ENCODE results near the gene INSIG1.
A peak's percentile ranks its signal among the peaks of the same experiment; 100 is the strongest.

Gene INSIG1

DNA sequence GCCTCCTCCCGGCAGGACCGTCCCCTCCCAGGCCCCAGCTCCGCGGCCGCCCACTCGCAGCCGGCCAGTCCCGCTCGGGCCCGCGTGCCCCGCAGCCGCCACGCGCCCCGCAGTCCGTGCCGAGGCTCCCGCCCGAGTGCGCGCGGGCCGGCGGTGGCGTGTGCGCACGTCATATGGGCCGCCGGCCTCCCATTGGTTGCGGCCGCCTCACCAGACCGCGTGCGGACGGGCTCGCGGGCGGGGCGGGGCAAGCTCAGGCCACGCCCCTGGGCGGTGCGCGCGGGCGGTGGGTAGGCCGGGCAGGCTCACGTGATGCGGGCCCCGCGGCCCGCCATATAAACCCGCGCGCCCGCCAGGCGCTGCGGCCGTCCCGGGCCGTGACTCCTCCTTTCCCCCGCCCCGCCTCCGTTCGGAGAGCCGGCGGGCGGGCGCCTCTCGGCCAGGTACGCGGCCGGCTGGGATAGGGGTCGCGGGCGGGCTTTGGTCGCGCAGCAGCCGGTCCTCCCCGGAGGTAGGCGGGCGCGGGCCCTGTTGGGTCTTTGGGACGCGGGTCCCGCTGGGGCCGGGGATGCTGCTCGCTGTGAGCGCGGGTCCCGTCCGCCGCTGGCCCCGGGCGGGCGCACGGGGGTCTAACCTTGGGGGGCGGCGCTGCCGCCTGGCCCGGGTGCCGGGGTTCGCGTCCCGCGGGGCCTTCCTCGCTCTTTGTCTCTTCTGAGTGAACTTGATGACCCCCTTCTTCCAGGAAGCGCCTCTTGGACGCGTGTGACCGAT lies at the start of gene INSIG1:
Gene INSIG1, plus strand, starts transcription at position 362 of the 771 bp plus-strand sequence. Its CDS starts 408 bp downstream, at position 770.
- DNase-seq, result peak; percentile 87

DNA sequence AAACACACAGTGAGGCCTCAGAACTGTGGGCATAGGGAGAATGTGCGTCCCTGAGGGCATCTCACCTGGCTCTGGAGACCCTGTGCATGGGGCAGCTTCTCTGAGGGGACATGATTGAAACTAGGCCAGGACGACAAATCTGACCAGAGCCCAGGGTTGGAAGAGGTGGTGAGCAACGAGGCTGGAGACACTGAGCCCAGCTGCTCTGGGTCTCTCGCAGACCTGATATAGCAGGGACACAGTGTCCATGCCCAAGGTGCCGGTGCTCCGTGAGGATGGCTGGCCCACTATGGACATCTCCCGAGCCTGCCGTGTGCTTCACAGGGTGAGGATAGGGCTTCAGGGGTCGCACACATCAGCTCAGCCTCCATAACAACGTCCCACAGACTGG lies 49.3 kb upstream of the INSIG1 start:
- DNase-seq, result no peak

DNA sequence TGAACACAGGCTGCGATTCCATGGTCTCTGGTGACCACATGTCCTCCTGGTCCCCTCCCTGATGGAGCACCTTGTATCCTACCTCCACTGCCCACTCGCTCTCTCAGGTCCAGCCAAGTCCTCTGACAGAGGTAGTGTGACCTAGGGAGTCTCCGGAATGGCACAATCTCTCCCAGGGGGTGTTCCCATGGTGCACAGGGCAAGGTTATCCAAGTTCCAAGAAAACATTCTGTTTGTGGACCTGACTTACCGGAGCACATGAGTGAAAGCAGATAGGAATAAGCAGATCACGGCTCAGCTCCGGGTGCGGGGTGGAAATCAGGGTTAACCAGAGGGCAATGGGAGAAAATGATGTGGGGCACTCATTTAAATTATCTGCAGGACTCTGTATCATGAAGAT lies 45.8 kb upstream of the INSIG1 start:
- DNase-seq, result no peak

DNA sequence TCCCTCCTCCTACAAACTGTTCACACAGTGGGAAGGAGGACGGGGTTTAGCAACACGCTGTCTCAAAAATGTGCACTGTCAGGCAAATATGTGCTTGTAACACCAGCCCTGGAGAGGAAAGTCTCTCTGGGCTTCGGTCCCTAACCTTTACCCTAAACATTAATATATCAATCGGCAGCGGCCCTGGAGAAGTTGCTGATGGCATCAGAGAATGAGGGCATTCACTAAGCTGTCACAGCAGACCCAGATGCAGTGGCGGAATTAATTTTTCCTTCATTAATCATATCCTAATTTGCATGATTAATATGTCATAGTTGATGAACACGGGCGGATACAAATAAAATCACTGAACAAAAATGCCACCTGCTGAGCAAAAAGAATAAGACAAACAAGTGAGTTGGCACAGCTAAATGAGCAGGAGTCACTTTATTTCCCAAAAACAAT lies 45.2 kb upstream of the INSIG1 start:
- no peak for DNase-seq

DNA sequence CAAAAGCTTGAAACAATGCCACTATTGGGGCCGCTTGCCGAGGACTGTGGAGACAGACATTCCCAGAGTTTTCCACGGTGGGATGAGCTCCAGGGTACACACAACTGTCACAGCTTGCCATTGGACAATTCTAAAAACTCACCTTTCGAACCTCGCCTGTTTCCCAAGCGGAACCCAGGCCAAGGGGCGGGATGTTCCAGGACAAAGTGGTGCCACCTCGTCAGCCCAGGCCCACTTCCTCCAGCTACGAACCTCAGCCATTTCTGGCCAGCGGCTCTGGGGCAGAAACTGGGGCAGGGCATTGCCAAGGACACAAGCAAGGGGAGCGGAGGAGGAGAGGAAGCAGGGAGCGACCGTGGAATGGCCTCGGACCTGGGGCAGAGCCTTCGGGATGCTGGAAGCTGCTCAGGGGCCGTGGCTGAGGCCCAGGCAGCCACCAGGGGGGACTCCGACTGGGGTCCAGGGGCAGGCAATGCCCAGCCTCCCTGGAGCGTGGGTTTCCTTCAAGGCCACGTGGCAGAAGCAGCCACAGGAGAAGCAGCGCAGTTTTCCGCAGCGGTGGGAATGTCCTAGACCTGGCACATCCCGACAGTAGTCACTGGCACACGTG lies 44.7 kb upstream of the INSIG1 start:
- DNase-seq, result no peak

DNA sequence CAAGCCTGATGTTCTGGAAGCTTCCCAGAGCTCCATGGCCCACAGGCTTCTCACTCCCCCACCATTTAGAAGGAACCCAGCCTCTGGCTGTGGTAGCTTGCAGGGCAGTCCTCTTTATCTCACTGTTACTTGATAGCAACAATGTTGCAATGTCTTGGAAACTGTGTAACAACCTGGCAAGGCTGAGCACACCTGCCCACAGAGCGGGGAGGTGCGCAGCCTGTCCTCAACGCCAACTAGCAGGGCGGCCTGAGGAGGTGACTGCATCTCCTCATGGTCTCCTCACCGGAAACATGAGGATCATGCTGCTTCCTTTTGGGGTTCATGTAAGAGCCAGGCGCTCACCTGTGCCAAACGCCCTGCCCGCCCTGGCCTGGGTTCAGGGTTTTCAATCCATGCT lies 43.7 kb upstream of the INSIG1 start:
- DNase-seq, result no peak

DNA sequence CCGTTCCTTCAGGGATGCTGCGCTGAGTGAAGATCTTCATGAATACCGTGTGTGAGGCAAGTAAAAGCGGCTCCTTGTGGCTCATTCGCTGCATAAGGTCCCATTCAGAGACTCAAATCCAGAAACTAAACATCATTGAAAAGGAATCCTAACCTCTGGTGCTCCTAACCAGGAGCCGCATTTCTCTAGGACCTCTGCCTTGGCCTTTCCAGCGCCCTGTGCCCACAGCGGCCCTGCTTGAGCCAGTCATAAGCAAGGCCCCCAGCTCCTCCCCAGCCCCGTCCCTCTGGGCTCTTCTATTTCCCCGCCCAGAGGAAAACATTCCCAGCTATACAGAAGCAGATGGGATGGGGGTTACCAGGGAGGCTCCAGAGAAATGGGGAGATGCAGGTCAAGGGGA lies 42.6 kb upstream of the INSIG1 start:
- DNase-seq, result no peak

DNA sequence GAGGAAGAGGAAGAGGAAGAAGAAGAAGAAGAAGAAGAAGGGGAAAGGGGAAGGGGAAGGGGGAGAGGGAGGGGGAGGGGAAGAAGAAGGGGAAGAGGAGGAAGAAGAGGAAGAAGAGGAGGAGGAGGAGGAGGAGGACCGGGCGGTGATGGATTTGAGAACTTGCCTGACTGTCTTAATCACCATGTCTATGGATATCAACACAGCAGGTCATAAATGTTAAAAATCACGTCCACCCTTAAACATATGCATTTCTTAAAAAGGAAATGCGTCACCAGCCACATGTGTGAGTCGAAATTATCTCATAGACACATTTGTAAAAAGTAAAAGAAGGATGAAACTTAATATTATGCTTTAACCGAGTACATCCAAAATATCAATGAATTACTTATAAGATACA lies 42.1 kb upstream of the INSIG1 start:
- DNase-seq, result no peak

DNA sequence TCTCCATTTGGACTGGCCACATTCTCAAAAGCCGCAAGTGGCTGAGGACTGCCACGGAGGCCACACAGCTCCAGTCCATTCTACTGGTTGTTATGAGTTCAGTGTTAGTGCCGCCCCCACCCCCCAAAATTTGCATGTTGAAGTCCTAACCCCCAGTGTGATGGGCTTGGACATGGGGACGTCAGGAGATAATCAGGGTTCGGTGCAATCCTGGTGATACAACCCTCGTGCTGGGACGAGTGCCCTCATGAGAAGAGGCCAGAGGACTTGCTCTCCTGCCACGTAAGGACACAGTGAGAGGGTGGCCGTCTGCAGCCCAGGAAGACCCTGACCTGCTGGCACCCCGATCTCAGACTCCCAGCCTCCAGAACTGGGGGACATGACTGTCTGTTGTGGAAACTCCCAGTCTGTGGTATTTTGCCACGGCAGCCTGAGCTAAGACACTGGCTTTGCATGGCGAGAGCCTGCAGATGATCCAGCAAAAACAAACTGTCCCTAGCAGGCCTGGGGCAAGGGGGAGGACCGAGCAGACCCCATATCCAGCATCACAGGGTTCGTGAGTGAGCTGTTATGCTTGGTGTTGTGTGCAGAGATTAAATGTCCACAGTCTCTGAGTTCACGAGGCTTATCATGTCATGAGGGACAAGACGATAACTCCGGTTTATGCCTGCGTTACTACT lies 41.5 kb upstream of the INSIG1 start:
- DNase-seq, result no peak

DNA sequence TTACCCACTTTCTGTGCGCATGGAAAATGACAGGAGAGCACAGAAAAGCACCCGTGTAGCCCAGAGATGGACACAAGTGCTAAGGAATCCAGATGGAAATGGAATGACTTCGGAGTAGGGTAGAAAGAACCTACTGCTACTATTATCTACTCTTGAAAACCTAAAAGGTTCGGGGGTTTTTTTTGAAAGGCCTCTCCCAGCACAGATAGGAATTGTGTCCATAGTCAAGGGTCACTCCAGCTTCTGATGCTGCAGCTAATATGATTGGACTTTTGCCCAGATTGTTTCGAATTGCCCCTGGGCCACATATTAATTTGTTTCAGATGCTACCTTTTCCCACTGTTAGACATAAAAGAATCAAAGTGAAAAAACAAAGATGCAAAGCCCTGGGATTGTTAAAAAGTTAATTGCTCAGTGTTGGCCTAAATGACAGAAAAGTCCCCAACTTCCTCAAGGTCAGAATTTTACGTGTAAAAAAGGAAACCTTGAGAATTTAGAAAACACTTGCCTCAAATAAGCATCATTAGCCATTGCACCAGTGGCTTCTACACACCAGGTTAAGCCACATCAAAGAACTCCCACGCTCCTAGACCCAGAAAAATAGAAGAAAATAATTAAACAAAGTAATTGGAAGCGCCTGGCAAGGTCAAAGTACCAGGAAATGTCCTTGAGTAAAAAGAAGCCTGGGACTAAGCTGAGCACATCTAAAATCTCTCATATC lies 40.8 kb upstream of the INSIG1 start:
- DNase-seq, result no peak

DNA sequence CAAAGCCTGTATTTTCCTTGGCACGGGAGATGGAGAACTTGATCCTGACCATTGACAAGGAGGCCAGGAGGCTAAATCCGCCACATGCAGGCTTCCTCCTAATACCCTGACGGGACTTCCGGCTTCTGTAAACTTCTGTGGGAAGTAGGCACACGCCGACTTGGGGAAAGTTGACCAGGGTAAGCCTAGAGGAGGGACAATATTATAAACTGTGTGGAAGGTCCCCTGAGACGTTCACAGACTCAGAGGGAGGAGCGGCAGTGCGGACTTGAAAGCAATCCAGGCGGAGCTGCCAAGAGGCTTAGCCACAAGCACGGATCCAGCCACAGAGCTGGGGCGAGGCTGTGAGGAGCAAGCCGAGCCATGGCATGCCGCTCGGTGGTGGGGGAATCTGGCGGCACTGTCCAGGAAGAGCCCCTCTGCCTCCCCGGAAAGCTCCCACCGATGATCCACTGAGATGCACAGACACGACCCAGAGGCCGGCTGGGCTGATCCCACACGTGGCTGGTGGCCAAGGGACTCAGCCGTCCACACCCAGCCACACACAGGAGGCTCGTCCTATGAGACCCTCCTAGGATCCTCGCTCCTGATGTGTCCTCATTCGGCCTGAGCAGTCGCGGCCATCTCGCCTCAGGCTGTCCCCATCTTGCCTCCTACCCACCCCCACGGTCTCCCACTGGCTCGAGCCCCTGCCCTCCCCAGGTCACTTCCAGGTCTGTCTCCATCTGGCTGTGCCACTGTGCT lies 40.0 kb upstream of the INSIG1 start:
- no peak for DNase-seq

DNA sequence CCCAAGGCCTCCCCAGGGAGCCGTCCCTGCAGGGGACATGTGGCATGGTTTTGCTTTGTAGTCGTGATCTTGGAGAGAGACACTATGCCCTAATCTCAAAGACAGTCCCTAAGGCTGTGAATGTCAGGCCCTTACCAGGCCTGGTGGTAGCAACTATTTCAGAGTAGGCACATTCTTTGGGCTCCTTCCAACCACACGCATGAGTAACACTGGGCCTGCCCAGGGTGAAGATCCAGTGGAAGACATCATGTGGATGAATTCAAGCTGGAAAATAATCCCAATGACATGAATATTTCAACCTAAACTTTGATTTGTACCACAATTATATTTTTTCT lies 39.5 kb upstream of the INSIG1 start:
- no peak for DNase-seq

DNA sequence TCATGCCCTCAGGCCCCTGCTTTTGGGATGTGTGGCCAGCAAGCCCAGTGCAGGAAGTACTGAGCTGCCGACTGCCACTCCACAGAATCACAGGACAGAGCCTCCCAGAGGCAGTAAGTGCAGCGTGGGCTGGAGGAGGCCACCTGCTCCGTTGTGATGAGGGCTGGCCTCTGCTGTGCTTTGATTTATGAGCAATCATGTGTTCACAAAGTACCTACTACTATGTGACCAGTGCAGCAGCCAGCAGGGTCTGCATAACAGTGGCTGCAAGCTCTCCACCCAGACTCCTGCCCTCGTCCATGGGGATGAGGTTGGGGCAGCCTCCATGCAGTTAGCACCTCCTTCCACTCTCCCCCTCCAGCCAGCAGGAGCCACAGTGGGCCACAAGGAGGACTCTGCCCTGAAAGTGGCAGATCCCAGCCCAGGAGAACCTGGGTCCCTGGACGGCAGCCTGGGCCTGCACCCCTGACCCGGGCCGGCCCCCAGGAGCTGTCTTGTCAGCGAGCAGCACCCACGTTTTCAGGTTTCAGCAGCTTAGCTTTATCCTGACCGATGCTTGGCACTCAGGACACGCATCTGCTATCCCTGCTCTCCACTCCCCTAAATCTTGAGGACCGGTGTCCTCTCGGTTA lies 37.7 kb upstream of the INSIG1 start:
- no peak for DNase-seq

DNA sequence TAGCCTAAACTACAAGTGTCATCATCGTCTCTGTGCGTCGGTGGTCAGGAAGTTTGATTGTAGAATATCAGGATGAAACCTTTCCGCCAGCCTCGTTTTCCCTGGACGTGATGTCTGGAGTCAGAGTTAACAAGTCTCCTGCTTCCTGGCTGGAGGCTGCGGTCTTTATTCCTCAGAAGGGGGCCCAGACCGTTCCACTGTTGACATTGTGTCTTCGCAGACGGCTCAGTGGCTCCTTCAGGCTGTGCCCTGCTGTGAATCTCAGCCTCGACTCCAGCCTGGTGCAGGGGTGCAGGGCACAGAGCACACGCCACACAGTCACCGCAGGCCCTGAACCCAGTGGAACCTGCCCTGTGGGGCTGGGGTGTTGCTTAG lies 37.2 kb upstream of the INSIG1 start:
- no peak for DNase-seq

DNA sequence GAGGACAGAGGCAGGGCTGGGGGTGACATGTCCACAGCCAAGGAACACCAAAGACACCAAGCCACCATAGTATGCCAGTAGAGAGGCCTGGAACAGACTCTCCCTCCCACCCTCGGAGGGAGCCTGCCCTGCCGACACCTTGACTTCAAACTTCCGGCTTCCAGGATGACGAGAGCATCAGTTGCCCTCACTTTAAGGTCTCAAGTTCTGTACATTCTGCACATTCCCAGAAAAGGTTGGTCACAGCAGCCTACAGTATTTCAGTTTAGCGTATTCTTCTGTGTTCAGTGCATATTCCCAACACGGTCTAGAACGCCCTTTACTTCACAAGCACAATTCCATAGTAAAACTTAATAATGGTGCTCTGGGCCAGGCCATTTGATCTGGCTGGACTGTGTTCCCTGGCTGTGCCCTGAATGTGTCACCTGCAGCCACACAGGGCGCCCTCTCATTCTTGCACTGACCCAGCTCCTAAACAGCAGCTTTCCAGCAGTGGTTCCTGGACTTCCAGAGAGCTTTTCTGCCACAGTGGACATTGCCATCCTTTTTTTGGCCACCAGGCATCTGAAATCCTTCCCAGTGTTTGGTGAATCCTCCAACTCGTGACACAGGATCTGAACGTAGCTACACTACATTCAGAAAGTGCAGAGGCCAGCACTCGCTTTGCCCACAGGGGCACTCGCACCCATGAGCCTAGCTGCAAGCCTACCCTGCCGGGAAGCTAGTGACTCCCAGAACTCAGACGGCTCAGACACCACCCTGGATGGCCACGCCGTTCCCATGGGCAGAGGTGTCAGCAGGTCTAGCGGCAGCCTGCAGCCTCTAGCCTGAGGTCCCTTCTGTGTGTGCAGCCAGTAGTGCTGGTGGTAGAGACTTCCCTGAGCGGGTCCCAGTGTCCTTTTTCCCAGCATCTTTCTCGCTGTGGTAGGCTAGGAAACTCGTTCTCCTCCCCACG lies 36.4 kb upstream of the INSIG1 start:
- no peak for DNase-seq

DNA sequence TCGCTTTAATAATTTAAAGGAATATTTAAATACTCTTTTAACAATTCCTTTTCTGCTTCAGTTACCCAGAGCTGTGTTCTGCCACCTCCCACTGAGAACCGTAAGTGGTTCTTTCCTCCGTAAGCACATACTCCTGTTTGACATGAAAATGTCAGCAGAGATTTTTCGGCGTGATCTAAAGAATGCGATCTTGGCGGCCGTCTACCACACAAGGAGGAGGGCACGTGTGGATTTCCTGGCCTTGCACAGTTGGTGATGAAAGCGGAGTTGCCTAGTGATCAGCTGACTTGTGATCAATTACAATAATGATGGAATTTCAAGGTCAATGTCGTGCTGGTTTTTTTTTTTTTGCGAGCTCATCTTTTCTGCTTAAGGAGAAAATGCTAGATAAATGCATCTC lies 35.6 kb upstream of the INSIG1 start:
- no peak for DNase-seq

DNA sequence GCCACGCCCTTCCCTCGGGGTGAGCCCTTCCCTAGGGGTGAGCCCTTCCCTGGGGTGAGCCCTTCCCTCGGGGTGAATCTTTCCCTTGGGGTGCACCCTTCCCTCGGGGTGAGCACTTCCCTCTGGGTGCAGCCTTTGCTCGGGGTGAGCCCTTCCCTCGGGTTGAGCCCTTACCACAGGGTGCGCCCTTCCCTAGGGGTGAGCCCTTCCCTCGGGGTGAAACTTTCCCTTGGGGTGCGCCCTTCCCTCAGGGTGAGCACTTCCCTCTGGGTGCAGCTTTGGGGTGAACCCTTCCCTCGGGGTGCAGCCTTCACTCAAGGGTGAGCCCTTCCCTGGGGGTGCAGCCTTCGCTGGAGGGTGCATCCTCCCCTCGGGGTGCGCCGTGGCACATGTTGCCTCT lies 34.6 kb upstream of the INSIG1 start:
- no peak for DNase-seq

DNA sequence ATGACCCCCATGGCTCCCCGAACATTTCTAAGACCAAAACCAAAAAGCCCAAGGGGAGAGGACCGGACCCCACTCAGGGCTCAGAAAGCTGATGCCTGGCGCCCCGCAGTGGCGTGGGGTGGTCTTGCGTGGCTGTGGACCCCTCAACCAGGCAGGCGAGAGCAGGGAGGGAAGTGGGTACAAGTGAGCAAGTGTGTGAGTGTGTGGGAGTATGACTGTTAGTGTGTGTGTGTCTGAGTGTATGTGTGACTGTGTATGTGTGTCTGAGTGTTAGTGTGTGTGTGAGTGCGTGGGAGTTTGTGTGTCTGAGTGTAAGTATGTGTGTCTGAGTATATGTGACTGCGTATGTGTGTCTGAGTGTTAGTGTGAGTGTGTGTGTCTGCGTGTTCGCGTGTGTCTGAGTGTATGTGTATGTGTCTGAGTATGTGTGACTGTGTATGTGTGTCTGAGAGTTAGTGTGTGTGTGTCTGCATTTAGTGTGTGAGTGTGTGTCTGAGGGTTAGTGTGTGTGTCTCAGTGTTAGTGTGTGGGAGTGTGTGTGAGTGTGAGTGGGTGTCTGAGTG lies 34.0 kb upstream of the INSIG1 start:
- no peak for DNase-seq

DNA sequence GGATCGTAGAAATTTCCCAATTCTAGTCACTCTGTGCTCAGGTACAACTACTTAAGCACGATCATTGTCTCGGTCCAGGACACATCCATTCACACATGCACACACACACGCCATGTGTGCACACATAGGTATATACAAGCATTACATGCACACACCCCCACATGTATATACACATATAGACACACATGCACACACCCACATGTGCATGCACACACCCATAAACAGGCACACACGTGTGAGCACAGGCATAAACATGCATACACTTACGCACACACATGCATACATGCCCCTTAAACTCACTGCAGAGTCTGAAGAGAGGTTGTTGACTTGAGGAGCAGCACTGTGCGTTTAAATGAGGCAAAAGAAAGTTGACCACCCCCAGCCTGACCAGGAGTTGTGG lies 32.5 kb upstream of the INSIG1 start:
- no peak for DNase-seq

DNA sequence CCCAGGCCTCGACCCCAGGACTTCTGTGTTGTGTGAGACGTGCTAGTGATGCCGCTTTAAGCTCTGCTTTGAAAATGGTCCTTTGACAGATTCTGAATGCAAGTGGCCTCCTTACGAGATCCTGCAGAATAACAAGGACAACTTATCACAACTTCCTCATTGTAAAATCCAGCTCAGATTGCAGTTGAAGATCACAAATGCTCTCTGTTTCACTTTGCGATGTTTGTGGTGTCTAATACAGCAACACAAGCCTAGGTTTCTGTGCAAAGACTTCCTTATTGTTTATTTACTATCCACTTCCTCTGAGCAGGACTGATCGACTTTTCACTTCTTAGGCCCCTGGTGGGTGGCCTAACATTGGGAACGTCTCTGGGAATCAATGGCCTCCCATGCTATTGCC lies 31.7 kb upstream of the INSIG1 start:
- no peak for DNase-seq

DNA sequence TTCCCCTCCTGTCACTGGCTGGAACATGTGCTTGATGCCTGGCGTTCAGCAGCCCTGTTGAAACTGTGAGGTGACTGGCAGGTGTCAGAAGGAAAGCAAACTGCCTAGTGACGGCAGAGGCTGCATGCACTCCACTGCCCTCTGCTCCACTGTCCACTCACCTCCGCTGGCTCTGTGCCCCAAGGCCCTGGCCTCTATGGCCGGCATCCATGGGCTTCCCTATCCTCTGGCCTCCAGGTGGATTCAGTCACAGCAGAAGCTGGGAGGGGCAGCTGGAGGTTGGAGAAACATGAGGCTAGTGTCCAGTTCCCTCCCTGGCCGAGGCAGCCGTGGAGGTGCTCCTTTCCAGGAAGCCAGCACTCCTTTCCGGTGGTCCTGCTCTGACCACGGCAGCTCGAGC lies 31.2 kb upstream of the INSIG1 start:
- no peak for DNase-seq

All from NCI-H1436 (cell line).